RWPE1 (cell line): ENCODE data around the gene ATG7.
A peak's percentile ranks its signal among the peaks of the same experiment; 100 is the strongest.
"Not testable (repeated sequence)": the region's sequence is repeated elsewhere in the genome, so short reads cannot be mapped to it uniquely, and the experiment has no call there.

Source experiments
- CTCF ChIA-PET: fragments of 350-600 bp; sonication (Branson Sonifier 250); formaldehyde crosslinking; extraction: SDS; loops from one replicate; lab custom pipeline; 2021; lab: Yijun Ruan, JAX
- POLR2A ChIA-PET: fragments of 400-600 bp; formaldehyde crosslinking; extraction: SDS; loops from one replicate; lab custom pipeline; 2020; ENCODE audit warnings: antibody characterized with exemption; ENCODE audit not compliant: low non-redundant PET; lab: Yijun Ruan, JAX
- DNase-seq: peaks from one replicate; pipeline ENCODE4 v3.0.0; 2012; ENCODE audit warnings: low spot score
- H3K27ac ChIP-seq: fragments of 450-650 bp; 2 replicates; pipeline ENCODE4 v1.5.1; 2017
- TF ChIP-seq, protein P1 (sequence below): fragments of 450-650 bp; conservative IDR thresholded peaks from 2 replicates; pipeline ENCODE4 v1.5.1; 2017; ENCODE audit warnings: low read depth, mild to moderate bottlenecking

The ATG7 gene

DNA sequence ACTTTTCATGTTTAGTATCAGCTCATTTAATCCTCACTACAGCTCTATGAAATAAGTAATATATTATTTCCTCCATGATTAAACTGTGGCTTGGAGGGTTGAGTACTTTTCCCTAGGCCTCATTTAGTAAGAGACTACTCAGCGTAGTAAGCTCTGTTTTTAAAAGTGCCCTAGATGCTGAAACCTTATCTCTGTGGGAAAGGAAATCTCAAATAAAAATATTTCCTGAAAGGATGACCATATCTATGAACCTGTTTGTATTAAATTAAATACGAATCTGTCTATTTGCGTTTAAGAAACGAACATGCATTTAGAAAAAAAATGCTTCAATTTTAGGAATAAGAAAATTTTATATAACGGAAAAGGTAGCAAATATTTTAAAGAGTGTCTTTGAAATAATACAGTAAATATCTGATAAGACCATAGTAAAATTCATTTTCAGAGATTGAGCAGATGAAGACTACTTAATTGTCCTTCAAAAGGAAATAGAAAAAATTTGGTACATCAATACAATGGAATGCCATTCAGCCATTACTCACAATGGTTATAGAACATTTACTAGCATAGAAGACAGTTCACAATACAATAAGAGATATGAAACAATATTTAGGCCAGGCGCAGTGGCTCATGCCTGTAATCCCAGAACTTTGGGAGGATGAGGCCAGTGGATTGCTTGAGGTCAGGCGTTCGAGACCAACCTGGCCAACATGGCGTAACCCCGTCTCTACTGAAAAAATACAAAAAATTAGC is 56.2 kb downstream of the ATG7 start:
- CTCF ChIA-PET, result interaction anchor here (0.7 kb wide), 1 partner anchor 561 kb away, joined by 5 read pairs; no protein-coding TSS in a partner anchor
- TF ChIP-seq, protein P1, sequence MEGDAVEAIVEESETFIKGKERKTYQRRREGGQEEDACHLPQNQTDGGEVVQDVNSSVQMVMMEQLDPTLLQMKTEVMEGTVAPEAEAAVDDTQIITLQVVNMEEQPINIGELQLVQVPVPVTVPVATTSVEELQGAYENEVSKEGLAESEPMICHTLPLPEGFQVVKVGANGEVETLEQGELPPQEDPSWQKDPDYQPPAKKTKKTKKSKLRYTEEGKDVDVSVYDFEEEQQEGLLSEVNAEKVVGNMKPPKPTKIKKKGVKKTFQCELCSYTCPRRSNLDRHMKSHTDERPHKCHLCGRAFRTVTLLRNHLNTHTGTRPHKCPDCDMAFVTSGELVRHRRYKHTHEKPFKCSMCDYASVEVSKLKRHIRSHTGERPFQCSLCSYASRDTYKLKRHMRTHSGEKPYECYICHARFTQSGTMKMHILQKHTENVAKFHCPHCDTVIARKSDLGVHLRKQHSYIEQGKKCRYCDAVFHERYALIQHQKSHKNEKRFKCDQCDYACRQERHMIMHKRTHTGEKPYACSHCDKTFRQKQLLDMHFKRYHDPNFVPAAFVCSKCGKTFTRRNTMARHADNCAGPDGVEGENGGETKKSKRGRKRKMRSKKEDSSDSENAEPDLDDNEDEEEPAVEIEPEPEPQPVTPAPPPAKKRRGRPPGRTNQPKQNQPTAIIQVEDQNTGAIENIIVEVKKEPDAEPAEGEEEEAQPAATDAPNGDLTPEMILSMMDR, result no peak
- DNase-seq, result no peak
- no peak overlapping the region for H3K27ac ChIP-seq
- POLR2A ChIA-PET, result no interaction called here

DNA sequence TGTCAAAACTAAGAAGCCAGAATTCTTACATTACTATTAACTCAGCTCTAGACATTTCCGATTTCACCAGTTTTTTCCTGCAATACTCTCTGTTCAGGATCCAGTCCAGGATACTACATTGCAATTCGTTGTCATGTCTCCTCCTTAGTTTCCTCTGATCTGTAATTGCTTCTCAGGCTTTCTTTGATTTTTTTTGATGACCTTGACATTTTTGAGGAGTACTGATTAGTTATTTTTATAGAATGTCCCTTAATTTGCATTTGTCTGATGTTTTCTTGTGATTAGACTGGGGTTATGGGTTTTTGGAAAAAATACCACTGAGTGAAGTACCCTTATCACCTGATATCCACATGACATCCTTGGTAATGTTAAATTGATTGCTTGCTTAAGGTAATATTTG is 57.6 kb downstream of the ATG7 start:
- DNase-seq, result no peak
- ChIA-PET CTCF (no interaction called here), POLR2A (no interaction called here)
- H3K27ac ChIP-seq, result no peak overlapping the region
- TF ChIP-seq, protein P1, result no peak

DNA sequence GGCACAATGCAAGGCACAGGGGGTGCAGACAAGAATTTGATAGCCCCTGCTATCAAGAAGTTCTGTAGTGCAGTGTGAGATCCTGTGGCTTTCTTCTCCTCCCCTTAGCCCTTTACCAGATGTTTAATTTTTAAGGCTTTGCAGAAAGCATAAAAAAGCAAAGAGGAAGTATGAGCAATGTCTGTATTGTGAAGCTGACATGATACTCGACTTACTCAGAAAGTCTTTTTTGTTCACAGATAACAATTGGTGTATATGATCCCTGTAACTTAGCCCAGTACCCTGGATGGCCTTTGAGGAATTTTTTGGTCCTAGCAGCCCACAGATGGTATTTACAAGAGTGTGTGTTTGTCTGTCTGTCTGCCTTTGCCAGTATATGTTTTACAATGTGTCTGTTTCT is 58.9 kb downstream of the ATG7 start:
- POLR2A ChIA-PET, result no interaction called here
- DNase-seq, result no peak
- H3K27ac ChIP-seq, result no peak overlapping the region
- TF ChIP-seq, protein P1, result no peak
- CTCF ChIA-PET, result interaction anchor here (0.6 kb wide), 1 partner anchor 271 kb away, joined by 3 read pairs; no protein-coding TSS in a partner anchor

DNA sequence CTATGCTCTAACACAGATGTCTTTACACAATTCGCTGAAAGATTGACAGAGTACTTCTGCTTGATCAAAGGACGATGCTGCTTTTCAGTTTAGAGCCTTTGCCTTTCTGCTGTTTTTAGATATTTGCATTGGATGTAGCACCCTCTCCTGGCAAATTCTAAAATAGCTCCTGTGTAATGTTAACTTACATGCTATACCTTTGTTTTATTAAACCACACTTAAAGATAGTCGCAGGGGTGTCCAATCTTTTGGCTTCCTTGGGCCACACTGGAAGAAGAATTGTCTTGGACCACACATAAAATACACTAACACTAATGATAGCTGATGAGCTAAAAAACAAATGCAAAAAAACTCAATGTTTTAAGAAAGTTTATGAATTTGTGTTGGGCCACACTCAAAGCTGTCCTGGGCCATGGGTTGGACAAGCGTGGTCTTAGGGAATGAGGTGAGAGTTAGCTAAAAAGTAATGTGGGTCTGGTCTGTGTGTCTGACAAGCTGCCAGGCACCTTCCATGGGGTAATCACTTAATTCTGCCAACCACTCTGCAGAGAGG is 62.9 kb downstream of the ATG7 start:
- peak overlapping the region; percentile 67 for H3K27ac ChIP-seq
- POLR2A ChIA-PET, result interaction anchor here (0.9 kb wide), 1 partner anchor 180 kb away, joined by 9 read pairs; no protein-coding TSS in a partner anchor
- CTCF ChIA-PET, result interaction anchor here (0.7 to 1.7 kb wide), 6 partner anchors 9 to 274 kb away, joined by 3 to 20 read pairs (median 4); no protein-coding TSS in a partner anchor
- DNase-seq, result peak; percentile 53
- TF ChIP-seq, protein P1, result peak; percentile 72

DNA sequence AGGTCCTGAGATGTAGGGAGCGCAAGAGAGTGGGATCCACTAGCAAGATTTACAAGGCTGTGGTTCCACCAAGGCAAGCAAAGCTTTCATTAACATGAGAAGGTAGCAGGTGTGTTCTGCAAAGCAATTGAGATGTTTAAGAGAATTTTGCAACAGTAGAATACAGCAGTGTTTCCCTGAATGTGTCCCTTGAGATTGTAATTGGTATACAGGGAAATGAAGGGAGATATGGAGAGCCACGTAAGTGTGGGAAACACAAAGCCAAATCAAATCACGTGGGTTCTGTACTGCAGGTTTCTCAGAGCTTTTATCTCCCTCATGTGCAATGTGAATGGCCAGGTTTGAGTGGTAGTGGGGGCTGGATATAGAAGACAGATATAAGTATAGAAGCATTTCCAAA is 67.3 kb downstream of the ATG7 start:
- ChIA-PET POLR2A (no interaction called here), CTCF (interaction anchor here (0.8 kb wide), 1 partner anchor 33 kb away, joined by 4 read pairs; no protein-coding TSS in a partner anchor)
- DNase-seq, result no peak
- no peak overlapping the region for H3K27ac ChIP-seq
- TF ChIP-seq, protein P1, result no peak

DNA sequence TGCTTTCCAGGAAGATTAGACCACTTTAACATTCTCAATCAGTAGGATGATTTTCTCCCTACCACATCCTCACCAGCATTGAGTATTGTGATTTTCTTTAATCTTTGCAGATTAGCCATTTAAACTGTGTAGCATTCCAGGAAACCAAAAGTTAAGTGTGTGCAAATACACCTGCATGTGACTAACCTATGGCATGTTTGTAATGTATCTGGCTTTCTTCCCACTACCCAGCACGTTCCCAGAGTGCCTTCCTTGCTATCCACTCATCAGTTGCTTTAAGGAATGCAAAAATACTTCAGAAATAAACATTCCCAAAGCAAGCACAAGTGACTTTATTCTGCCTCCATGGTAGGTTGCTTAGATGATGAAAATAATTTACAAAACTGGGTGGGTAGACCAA is 74.2 kb downstream of the ATG7 start:
- DNase-seq, result peak; percentile 13
- H3K27ac ChIP-seq, result no peak overlapping the region
- ChIA-PET POLR2A (no interaction called here), CTCF (no interaction called here)
- TF ChIP-seq, protein P1, result no peak

DNA sequence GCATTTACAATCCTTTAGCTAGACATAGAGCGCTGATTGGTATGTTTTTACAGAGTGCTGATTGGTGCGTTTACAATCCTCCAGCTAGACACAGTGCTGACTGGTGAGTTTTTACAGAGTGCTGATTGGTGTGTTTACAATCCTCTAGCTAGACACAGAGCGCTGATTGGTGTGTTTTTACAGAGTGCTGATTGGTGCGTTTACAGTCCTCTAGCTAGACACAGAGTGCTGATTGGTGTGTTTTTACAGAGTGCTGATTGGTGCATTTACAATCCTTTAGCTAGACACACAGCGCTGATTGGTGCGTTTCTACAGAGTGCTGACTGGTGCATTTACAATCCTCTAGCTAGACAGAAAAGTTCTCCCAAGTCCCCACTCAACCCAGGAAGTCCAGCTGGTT is 76.7 kb downstream of the ATG7 start:
- POLR2A ChIA-PET, CTCF ChIA-PET, DNase-seq, H3K27ac ChIP-seq: not testable (repeated sequence)
